AG09319 (cell line): ENCODE results near the gene GLI1.
"Not testable (repeated sequence)": the region's sequence is repeated elsewhere in the genome, so short reads cannot be mapped to it uniquely, and the experiment has no call there.

ENCODE experiments used
- DNase-seq: peaks from one replicate; pipeline ENCODE4 v3.0.0-alpha.2; 2010; ENCODE audit warnings: low read depth; ENCODE audit errors: extremely low read depth
- TF ChIP-seq, protein P1 (sequence below): IDR thresholded peaks from 2 replicates; pipeline ENCODE4 v1.5.1; 2011; ENCODE audit warnings: low read depth, mild to moderate bottlenecking, inconsistent platforms, low read length, moderate library complexity

Gene GLI1

DNA sequence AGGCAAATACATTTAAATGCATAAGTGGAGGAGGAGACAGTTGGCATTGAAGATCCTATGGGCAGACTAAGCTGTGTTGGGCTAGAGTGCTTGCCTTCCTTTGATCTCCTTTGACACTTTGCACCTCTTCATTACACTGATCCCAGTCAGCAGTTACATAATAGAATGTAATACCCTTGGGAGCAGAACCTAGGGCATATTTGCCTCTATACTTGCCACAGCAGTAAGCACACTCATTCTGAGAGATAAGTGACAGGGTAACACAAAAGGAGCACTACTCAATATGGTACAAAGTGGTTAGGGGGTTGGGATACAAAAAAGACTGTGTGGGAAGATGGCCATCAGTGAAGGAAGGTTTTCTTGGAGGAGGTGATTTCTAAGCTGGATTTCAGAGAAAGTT lies 37.2 kb downstream of the GLI1 start:
- TF ChIP-seq, protein P1, sequence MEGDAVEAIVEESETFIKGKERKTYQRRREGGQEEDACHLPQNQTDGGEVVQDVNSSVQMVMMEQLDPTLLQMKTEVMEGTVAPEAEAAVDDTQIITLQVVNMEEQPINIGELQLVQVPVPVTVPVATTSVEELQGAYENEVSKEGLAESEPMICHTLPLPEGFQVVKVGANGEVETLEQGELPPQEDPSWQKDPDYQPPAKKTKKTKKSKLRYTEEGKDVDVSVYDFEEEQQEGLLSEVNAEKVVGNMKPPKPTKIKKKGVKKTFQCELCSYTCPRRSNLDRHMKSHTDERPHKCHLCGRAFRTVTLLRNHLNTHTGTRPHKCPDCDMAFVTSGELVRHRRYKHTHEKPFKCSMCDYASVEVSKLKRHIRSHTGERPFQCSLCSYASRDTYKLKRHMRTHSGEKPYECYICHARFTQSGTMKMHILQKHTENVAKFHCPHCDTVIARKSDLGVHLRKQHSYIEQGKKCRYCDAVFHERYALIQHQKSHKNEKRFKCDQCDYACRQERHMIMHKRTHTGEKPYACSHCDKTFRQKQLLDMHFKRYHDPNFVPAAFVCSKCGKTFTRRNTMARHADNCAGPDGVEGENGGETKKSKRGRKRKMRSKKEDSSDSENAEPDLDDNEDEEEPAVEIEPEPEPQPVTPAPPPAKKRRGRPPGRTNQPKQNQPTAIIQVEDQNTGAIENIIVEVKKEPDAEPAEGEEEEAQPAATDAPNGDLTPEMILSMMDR, result no peak
- no peak for DNase-seq

DNA sequence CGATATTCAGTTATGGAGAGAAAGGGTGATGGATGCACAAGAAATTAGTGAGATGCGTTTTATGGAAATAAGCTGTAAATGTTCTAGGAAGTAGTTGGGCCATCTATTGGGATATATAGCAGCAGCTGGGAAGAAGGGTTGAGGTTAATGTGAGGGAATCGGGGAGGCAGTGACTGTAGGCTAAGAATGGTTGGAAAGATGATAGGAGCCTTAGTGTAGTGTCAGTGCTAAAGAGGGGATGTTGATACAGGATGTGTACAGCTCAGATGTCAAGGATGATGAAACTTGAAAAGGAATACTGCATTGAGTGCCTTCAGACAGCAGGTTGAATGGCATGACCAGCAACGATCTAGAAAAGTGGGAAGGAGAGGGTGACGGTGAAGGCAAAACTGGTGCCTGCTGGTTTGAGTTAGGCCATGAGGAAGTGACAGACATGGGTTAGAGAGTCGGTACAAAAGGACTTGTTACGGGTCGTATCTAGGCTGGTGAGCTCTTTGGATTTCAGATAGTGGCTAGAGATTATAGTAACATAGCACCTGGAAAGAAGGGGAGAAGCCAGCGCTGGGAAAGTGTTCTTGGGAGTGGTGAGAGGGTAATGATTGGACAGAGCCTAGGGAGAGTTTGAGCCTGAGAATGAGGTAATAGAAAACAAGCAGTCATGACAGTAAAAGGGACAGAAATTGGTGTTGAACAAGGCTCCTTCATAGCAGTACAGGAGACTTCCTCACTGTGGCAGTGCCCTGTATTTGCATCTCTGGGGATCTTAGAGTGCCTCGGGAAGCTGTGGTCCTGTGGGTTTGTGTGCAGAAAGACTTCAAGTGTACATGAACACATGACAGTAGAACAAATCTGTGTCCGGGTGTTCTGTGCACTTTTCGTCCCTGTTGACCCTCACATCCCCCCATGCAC lies 37.9 kb downstream of the GLI1 start:
- TF ChIP-seq, protein P1, result no peak
- no peak for DNase-seq

DNA sequence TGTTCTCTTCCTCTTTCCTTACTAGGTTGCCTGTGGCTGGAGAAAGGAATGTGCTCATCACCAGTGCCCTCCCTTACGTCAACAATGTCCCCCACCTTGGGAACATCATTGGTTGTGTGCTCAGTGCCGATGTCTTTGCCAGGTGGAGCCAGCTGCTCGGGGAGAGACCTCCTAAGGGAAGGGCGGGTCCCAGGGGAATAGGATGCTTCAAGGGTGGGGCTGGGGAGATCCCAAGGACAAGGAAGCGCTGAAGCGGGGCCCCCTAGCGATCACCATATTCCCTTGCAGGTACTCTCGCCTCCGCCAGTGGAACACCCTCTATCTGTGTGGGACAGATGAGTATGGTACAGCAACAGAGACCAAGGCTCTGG lies 38.5 kb downstream of the GLI1 start:
- TF ChIP-seq, protein P1, result no peak
- DNase-seq, result no peak

DNA sequence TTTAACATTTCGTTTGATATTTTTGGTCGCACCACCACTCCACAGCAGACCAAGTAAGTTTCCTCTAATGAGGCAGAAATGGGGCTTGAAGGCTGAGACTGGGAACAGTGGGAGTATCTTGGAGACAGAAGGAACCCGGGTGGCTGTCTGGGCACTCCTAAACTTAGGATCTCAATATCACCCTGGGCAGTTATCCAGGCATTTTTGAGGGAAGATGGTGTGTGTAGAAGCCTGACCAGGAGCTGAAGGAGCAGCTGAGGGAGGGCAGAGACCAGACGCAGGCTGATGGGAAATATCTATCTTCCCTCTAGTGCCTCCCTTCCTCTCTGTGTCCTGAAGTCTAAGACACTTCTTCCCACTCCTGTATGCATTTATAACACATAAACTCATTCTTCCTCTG lies 39.0 kb downstream of the GLI1 start:
- DNase-seq, result no peak
- TF ChIP-seq, protein P1, result no peak

DNA sequence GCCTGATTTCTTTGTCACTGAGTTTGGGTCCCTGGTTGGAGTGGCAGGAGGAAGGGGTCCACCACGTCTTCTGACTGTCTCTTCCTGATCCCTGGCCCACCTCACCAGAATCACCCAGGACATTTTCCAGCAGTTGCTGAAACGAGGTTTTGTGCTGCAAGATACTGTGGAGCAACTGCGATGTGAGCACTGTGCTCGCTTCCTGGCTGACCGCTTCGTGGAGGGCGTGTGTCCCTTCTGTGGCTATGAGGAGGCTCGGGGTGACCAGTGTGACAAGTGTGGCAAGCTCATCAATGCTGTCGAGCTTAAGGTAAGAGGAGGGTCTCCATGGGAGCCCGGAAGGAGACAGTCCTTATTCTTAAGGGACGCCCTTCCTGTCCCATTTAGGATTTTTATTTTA lies 40.6 kb downstream of the GLI1 start:
- no peak for DNase-seq
- TF ChIP-seq, protein P1, result no peak

DNA sequence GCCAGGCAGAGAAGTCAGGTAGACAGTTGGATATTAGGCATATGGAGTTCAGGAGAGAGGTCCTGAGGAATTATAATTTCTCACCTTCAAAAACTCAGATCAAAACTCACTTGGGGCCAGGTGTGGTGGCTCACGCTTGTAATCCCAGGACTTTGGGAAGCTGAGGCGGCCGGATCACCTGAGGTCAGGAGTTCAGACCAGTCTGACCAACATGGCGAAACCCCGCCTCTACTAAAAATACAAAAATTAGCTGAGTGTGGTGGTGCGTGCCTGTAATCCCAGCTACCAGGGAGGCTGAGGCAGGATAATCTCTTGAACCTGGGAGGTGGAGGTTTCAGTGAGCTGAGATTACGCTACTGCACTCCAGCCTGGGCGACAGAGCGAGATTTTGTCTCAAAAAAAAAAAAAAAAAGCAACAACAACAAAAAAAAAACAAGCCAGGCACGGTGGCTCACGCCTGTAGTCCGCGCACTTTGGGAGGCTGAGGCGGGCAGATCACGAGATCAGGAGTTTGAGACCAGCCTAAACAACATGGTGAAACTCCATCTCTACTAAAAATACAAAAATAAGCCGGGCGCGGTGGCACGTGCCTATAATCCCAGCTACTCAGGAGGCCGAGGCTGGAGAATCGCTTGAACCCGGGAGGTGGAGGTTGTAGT lies 42.9 kb downstream of the GLI1 start:
- not testable (repeated sequence) for DNase-seq

DNA sequence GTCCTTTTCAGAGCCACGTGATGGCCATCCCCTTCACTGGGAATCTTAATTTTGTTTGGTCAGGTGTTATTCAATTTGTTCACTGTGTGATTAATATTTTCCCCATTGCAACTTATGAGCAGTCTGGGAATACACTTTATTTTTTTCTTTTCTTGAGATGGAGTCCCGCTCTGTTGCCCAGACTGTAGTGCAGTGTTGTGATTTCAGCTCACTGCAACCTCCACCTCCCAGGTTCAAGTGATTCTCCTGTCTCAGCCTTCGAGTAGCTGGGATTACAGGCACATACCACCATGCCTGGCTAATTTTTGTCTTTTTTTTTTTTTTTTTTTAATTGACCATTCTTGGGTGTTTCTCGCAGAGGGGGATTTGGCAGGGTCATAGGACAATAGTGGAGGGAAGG lies 47.0 kb downstream of the GLI1 start:
- not testable (repeated sequence) for DNase-seq

DNA sequence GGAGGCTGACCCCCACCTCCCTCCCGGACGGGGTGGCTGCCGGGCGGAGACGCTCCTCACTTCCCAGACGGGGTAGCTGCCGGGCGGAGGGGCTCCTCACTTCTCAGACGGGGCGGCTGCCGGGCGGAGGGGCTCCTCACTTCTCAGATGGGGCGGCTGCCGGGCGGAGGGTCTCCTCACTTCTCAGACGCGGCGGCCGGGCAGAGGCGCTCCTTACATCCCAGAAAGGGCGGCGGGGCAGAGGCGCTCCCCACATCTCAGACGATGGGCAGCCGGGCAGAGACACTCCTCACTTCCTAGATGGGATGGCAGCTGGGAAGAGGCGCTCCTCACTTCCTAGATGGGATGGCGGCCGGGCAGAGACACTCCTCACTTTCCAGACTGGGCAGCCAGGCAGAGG lies 48.2 kb downstream of the GLI1 start:
- DNase-seq, result not testable (repeated sequence)

DNA sequence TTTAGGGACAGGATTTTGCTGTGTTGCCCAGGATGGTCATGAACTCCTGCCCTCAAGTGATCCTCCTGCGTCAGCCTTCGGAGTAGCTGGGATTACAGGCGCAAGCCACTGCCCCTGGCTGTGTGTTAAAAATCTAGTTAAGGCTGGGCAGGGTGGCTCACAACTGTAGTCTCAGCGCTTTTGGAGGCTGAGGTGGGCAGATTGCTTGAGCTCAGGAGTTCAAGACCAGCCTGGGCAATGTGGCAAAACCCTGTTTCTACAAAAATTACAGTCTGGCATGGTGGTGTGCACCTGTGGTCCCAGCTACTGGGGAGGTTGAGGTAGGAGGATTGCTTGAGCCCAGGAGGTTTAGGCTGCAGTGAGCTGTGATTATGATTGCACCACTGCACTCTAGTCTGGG lies 51.6 kb downstream of the GLI1 start:
- no peak for DNase-seq
- TF ChIP-seq, protein P1, result no peak
